HepG2 (cell line): ENCODE data around the gene CLUH. TPM values are rescaled to one million over a fixed set of nuclear protein-coding genes. Genes with fewer than 3 reads are reported as not detected.

Source experiments
- ATAD3A ChIP-seq: sonication (generic); formaldehyde crosslinking; IDR thresholded peaks from 2 replicates; pipeline ENCODE4 v1.4.0; 2020; ENCODE audit warnings: missing genetic modification reagents
- CBX5 ChIP-seq: sonication (generic); formaldehyde crosslinking; IDR thresholded peaks from 2 replicates; pipeline ENCODE4 v1.4.0; 2020; ENCODE audit warnings: missing genetic modification reagents, borderline replicate concordance
- ELF3 ChIP-seq: IDR thresholded peaks from 2 replicates; pipeline ENCODE4 v1.6.1; 2016; ENCODE audit warnings: missing genetic modification reagents, missing compliant biosample characterization
- HCFC1 ChIP-seq: fragments of 150-350 bp; IDR thresholded peaks from 2 replicates; pipeline ENCODE4 v1.6.1; 2014; ENCODE audit warnings: low read depth, low read length
- MAFF ChIP-seq: IDR thresholded peaks from 2 replicates; pipeline ENCODE4 v1.6.1; 2011; ENCODE audit warnings: low read depth, low read length, improper control_type of control experiment
- PHF8 ChIP-seq: sonication (generic); formaldehyde crosslinking; IDR thresholded peaks from 2 replicates; pipeline ENCODE4 v1.5.0; 2020; ENCODE audit warnings: missing genetic modification reagents
- REPIN1 ChIP-seq: sonication (generic); formaldehyde crosslinking; IDR thresholded peaks from 2 replicates; pipeline ENCODE4 v1.8.0; 2022; ENCODE audit warnings: missing genetic modification reagents, low read depth, mild to moderate bottlenecking, borderline replicate concordance
- RNF2 ChIP-seq: fragments of 450-650 bp; conservative IDR thresholded peaks from 2 replicates; pipeline ENCODE4 v1.6.1; 2016; ENCODE audit warnings: low read depth
- SOX13 ChIP-seq, 3 experiments: fragments of 450-650 bp in 1 of 3; sonication (generic) in 1 of 3; formaldehyde crosslinking in 1 of 3; IDR thresholded peaks in 2 of 3; conservative IDR thresholded peaks in 1 of 3; 2 replicates each; pipeline versions ENCODE4 v1.5.0 to v1.6.1; 2016 to 2020; ENCODE audit warnings: antibody characterized with exemption in 1 of 3, mild to moderate bottlenecking in 1 of 3, missing compliant biosample characterization in 1 of 3, missing genetic modification reagents in 1 of 3, moderate library complexity in 1 of 3
- SYNCRIP ChIP-seq: fragments of 200-400 bp; formaldehyde crosslinking; IDR thresholded peaks from 2 replicates; pipeline ENCODE4 v1.6.1; 2018; ENCODE audit warnings: mild to moderate bottlenecking, low read depth, low read length; ENCODE audit not compliant: insufficient read depth
- TGIF2 ChIP-seq: IDR thresholded peaks from 2 replicates; pipeline ENCODE4 v1.6.1; 2016; ENCODE audit warnings: control low read depth, missing compliant biosample characterization
- ZFP37 ChIP-seq: sonication (generic); formaldehyde crosslinking; IDR thresholded peaks from 2 replicates; pipeline ENCODE4 v1.4.0; 2020; ENCODE audit warnings: missing genetic modification reagents, borderline replicate concordance
- ZNF672 ChIP-seq: sonication (generic); formaldehyde crosslinking; IDR thresholded peaks from 2 replicates; pipeline ENCODE4 v1.8.1; 2022; ENCODE audit warnings: missing genetic modification reagents
- ZNF768 ChIP-seq: sonication (generic); formaldehyde crosslinking; IDR thresholded peaks from 2 replicates; pipeline ENCODE4 v1.4.0; 2020; ENCODE audit warnings: missing genetic modification reagents
- polyA plus RNA-seq, 8 experiments: library from polyadenylated mRNA; depleted of rRNA in 3 of 8; stranded (reverse) in 7 of 8; unstranded in 1 of 8; fragments of >200 nt; fragmentation: Illumina TruSeq in 4 of 8; extraction: Trizol in 4 of 8; gene quantifications; 2 replicates each; pipeline versions ENCODE4 v1.2.1 to v1.2.3, GENCODE V29; 2011 to 2016; ENCODE audit warnings: low read depth in 4 of 8, missing spikeins in 1 of 8, mixed read lengths in 1 of 8; ENCODE audit not compliant: insufficient read depth in 1 of 8
- total RNA-seq, 5 experiments: library from RNA; depleted of rRNA; stranded (reverse); fragments of >200 nt; fragmentation: Illumina TruSeq; extraction: Trizol; gene quantifications; 2 replicates each; pipeline ENCODE4 v1.2.3, GENCODE V29; 2016; ENCODE audit warnings: low read depth in 1 of 5
- TF ChIP-seq, protein P1 (sequence below): sonication (generic); formaldehyde crosslinking; IDR thresholded peaks from 2 replicates; pipeline ENCODE4 v1.4.0; 2020; ENCODE audit warnings: mild to moderate bottlenecking, missing genetic modification reagents
- TF ChIP-seq, protein P2 (sequence below): sonication (generic); formaldehyde crosslinking; IDR thresholded peaks from 2 replicates; pipeline ENCODE4 v1.9.0; 2021; ENCODE audit warnings: missing genetic modification reagents, mild to moderate bottlenecking, borderline replicate concordance
- TF ChIP-seq, protein P3 (sequence below): sonication (generic); formaldehyde crosslinking; IDR thresholded peaks from 2 replicates; pipeline ENCODE4 v1.5.0; 2020; ENCODE audit warnings: mild to moderate bottlenecking, missing genetic modification reagents, moderate library complexity

Gene CLUH
- total and polyA plus RNA-seq, 2 of the 13 experiments (the other 11 are each of a cell fraction or from before 2014, with no cell fraction given), result 30.9 to 60.5 TPM

DNA sequence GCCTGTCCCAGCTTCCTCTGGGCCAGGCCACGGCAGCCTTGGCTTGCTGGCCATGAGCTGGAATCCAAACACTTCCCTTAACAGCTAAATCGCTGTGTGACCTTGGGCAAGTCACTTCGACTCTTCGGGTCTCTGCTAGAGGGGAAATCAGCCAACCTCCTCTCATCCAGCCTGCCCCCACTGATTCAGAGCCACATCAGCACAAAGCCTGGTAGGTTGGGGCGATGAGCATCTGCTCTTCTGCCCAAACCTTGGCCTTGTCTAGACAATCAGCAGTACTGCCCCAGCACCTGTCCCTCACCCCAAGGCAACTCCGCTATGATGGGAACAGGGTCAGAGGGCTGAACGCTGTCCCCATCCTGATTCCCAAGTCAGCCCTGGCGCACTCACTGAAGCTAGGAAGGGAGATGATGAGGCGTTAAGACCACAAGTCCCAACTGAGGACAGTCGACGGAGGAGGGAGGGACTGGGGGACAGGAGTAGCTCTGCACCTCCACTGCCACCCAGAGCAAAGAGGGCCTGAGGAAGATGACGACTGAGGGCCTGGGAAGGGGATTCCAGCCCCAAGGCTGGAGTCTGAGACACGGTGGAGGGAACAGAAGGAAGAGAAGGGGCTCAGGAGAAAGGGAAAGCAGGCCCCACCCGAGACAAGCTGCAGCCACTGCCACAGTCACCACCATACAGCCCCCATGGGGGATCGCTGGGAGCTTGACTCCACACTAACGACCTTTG lies 1.3 kb downstream of the CLUH start (continued):
- no peak for TF ChIP-seq SYNCRIP
- TF ChIP-seq ZNF768 (CRISPR knock-in tag), result peak; percentile 34
- TF ChIP-seq, protein P1, sequence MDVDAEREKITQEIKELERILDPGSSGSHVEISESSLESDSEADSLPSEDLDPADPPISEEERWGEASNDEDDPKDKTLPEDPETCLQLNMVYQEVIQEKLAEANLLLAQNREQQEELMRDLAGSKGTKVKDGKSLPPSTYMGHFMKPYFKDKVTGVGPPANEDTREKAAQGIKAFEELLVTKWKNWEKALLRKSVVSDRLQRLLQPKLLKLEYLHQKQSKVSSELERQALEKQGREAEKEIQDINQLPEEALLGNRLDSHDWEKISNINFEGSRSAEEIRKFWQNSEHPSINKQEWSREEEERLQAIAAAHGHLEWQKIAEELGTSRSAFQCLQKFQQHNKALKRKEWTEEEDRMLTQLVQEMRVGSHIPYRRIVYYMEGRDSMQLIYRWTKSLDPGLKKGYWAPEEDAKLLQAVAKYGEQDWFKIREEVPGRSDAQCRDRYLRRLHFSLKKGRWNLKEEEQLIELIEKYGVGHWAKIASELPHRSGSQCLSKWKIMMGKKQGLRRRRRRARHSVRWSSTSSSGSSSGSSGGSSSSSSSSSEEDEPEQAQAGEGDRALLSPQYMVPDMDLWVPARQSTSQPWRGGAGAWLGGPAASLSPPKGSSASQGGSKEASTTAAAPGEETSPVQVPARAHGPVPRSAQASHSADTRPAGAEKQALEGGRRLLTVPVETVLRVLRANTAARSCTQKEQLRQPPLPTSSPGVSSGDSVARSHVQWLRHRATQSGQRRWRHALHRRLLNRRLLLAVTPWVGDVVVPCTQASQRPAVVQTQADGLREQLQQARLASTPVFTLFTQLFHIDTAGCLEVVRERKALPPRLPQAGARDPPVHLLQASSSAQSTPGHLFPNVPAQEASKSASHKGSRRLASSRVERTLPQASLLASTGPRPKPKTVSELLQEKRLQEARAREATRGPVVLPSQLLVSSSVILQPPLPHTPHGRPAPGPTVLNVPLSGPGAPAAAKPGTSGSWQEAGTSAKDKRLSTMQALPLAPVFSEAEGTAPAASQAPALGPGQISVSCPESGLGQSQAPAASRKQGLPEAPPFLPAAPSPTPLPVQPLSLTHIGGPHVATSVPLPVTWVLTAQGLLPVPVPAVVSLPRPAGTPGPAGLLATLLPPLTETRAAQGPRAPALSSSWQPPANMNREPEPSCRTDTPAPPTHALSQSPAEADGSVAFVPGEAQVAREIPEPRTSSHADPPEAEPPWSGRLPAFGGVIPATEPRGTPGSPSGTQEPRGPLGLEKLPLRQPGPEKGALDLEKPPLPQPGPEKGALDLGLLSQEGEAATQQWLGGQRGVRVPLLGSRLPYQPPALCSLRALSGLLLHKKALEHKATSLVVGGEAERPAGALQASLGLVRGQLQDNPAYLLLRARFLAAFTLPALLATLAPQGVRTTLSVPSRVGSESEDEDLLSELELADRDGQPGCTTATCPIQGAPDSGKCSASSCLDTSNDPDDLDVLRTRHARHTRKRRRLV (CRISPR knock-in tag), result peak; percentile 2; the same call in 1 of the 2 replicates
- TF ChIP-seq HCFC1, result no peak
- no peak for TF ChIP-seq ATAD3A (CRISPR knock-in tag)
- TF ChIP-seq, protein P2, sequence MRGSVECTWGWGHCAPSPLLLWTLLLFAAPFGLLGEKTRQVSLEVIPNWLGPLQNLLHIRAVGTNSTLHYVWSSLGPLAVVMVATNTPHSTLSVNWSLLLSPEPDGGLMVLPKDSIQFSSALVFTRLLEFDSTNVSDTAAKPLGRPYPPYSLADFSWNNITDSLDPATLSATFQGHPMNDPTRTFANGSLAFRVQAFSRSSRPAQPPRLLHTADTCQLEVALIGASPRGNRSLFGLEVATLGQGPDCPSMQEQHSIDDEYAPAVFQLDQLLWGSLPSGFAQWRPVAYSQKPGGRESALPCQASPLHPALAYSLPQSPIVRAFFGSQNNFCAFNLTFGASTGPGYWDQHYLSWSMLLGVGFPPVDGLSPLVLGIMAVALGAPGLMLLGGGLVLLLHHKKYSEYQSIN (CRISPR knock-in tag), result no peak
- TF ChIP-seq ZFP37 (CRISPR knock-in tag), result no peak
- no peak for TF ChIP-seq PHF8
- no peak for TF ChIP-seq TGIF2 (CRISPR knock-in tag)
- 0 out of 2 replicates have a peak, but pooled peaks have one; percentile 21 for TF ChIP-seq REPIN1 (CRISPR knock-in tag)
- no peak for TF ChIP-seq SOX13 (IDR thresholded peaks at IDR 0.05)
- TF ChIP-seq SOX13 (CRISPR knock-in tag; conservative IDR thresholded peaks at IDR 0.05 in 1 of 2, IDR thresholded peaks at IDR 0.05 in 1 of 2), result no peak
- TF ChIP-seq RNF2, result no peak
- no peak for TF ChIP-seq ZNF672 (CRISPR knock-in tag)
- TF ChIP-seq, protein P3, sequence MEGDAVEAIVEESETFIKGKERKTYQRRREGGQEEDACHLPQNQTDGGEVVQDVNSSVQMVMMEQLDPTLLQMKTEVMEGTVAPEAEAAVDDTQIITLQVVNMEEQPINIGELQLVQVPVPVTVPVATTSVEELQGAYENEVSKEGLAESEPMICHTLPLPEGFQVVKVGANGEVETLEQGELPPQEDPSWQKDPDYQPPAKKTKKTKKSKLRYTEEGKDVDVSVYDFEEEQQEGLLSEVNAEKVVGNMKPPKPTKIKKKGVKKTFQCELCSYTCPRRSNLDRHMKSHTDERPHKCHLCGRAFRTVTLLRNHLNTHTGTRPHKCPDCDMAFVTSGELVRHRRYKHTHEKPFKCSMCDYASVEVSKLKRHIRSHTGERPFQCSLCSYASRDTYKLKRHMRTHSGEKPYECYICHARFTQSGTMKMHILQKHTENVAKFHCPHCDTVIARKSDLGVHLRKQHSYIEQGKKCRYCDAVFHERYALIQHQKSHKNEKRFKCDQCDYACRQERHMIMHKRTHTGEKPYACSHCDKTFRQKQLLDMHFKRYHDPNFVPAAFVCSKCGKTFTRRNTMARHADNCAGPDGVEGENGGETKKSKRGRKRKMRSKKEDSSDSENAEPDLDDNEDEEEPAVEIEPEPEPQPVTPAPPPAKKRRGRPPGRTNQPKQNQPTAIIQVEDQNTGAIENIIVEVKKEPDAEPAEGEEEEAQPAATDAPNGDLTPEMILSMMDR, result no peak
- TF ChIP-seq ELF3 (CRISPR knock-in tag), result no peak
- TF ChIP-seq MAFF, result no peak
- no peak for TF ChIP-seq CBX5
